ENCODE measurements around the gene TBC1D20.

TBC1D20 gene

GRCh38 chr20:418858-419365 is 43.4 kb downstream of the TBC1D20 start:
- DNase-seq = no peak

- DNase-seq = no peak
Measured at GRCh38 chr20:417801-418342, 44.5 kb downstream of the TBC1D20 start.

GRCh38 chr20:416950-417800 is 45.2 kb downstream of the TBC1D20 start:
- no peak for DNase-seq

GRCh38 chr20:415820-416322 is 46.5 kb downstream of the TBC1D20 start:
- no peak for DNase-seq

- no peak for DNase-seq
Measured at GRCh38 chr20:414161-414560, 48.2 kb downstream of the TBC1D20 start.

GRCh38 chr20:412081-412480 is 50.3 kb downstream of the TBC1D20 start:
- no peak for DNase-seq

GRCh38 chr20:409697-410559 is 52.4 kb downstream of the TBC1D20 start:
- DNase-seq = no peak

GRCh38 chr20:408843-409696 is 53.3 kb downstream of the TBC1D20 start:
- peak; percentile 21 for DNase-seq

GRCh38 chr20:407953-408842 is 54.1 kb downstream of the TBC1D20 start, which contains the start of gene RBCK1:
TSS of gene RBCK1 (plus strand) at chr20:408299. CDS start at chr20:408758, 459 bp downstream.
- DNase-seq = peak; percentile 84

GRCh38 chr20:407133-407952 is 55.0 kb downstream of the TBC1D20 start:
- DNase-seq = peak; percentile 76

- DNase-seq = no peak
Measured at GRCh38 chr20:406200-407132, 55.9 kb downstream of the TBC1D20 start.

- DNase-seq = no peak
Measured at GRCh38 chr20:404088-404487, 58.2 kb downstream of the TBC1D20 start.

GRCh38 chr20:403582-403957 is 58.8 kb downstream of the TBC1D20 start:
- no peak for DNase-seq

- DNase-seq = no peak
Measured at GRCh38 chr20:402898-403581, 59.3 kb downstream of the TBC1D20 start.

- DNase-seq = no peak
Measured at GRCh38 chr20:402496-402885, 59.8 kb downstream of the TBC1D20 start.

GRCh38 chr20:401682-402495 is 60.4 kb downstream of the TBC1D20 start:
- peak; percentile 53 for DNase-seq
